ENCODE measurements around the gene TSC22D4. TPM values are rescaled to one million over a fixed set of nuclear protein-coding genes. Genes with fewer than 3 reads are reported as not detected.

Gene TSC22D4
- total and polyA plus RNA-seq, 9 of the 15 experiments (the other 6 are each of a cell fraction or from before 2014, with no cell fraction given) = 0.37 to 107 (median 28.7) TPM

DNA sequence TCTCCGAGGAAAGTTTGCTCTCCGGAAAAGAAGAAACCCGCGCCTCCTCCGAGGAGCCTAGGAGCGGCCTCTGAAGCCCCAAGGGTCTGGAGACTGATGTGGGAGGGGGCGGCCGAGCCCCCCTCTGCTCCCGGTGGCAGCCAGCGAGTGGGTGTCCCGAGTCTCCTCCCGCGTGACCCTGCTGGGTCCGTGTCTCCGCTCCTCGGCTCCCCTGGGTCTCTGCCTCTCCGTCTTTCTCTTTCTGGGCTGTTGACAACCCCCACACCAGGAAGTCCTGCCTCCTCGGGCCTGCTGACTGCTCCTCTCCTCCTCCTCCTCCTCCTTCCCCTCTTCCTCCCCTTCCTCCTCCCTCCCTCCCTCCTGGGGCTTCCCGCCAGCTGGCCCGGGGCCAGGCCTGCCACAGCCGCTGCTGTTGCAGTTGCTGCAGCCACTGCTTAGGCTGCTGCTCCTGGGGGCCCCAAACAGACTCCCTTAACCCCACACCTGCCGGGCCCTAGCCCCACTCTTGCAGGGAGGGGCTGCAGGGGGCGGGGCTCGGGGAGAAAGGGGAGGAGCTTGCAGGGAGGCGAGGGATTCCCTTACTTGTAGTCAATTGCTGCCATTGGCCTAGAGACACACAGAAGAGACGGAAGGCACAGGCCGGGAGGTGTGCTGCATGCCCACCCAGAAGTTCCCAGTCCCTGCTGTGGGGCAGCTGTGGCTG is at the start of gene TSC22D4 (continued):
- TF ChIP-seq, protein P1, sequence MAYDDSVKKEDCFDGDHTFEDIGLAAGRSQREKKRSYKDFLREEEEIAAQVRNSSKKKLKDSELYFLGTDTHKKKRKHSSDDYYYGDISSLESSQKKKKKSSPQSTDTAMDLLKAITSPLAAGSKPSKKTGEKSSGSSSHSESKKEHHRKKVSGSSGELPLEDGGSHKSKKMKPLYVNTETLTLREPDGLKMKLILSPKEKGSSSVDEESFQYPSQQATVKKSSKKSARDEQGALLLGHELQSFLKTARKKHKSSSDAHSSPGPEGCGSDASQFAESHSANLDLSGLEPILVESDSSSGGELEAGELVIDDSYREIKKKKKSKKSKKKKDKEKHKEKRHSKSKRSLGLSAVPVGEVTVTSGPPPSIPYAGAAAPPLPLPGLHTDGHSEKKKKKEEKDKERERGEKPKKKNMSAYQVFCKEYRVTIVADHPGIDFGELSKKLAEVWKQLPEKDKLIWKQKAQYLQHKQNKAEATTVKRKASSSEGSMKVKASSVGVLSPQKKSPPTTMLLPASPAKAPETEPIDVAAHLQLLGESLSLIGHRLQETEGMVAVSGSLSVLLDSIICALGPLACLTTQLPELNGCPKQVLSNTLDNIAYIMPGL (CRISPR knock-in tag; IDR thresholded peaks at IDR 0.05) = no peak
- TF ChIP-seq ZNF830 (CRISPR knock-in tag; IDR thresholded peaks at IDR 0.05) = no peak
- TF ChIP-seq, protein P2, sequence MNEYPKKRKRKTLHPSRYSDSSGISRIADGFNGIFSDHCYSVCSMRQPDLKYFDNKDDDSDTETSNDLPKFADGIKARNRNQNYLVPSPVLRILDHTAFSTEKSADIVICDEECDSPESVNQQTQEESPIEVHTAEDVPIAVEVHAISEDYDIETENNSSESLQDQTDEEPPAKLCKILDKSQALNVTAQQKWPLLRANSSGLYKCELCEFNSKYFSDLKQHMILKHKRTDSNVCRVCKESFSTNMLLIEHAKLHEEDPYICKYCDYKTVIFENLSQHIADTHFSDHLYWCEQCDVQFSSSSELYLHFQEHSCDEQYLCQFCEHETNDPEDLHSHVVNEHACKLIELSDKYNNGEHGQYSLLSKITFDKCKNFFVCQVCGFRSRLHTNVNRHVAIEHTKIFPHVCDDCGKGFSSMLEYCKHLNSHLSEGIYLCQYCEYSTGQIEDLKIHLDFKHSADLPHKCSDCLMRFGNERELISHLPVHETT (CRISPR knock-in tag; conservative IDR thresholded peaks at IDR 0.05 in 1 of 2, IDR thresholded peaks at IDR 0.05 in 1 of 2) = no peak; a peak in 1 of 4 replicates
- TF ChIP-seq TOE1 (IDR thresholded peaks at IDR 0.05; ENCODE audit: borderline replicate concordance) = peak; percentile 94
- TF ChIP-seq TOE1 (CRISPR knock-in tag; IDR thresholded peaks at IDR 0.05; ENCODE audit: borderline replicate concordance, low read depth) = 0 out of 2 replicates have a peak, but pooled peaks have one; percentile 38
- peak; percentile 83 for TF ChIP-seq NCOR1 (IDR thresholded peaks at IDR 0.05)
- no peak for TF ChIP-seq PCBP2 (IDR thresholded peaks at IDR 0.05; ENCODE audit: low read depth, low read length, poor library complexity, severe bottlenecking)
- TF ChIP-seq ZNF232 (CRISPR knock-in tag; IDR thresholded peaks at IDR 0.05) = no peak
- TF ChIP-seq PRPF4 (IDR thresholded peaks at IDR 0.05; ENCODE audit: insufficient read depth, low read depth, low read length, poor library complexity, severe bottlenecking) = no peak
- TF ChIP-seq ZNF316 (IDR thresholded peaks at IDR 0.05) = no peak
- peak in 1 of 2 experiments; percentile 79; a peak in 1 of 3 replicates for TF ChIP-seq CBX3 (IDR thresholded peaks at IDR 0.05; ENCODE audit: borderline replicate concordance in 1 of 2, low read length in 2 of 2)
- TF ChIP-seq NFXL1 (CRISPR knock-in tag; IDR thresholded peaks at IDR 0.05) = no peak
- no peak for TF ChIP-seq MCM5 (IDR thresholded peaks at IDR 0.05; ENCODE audit: low read depth)
- TF ChIP-seq, protein P3, sequence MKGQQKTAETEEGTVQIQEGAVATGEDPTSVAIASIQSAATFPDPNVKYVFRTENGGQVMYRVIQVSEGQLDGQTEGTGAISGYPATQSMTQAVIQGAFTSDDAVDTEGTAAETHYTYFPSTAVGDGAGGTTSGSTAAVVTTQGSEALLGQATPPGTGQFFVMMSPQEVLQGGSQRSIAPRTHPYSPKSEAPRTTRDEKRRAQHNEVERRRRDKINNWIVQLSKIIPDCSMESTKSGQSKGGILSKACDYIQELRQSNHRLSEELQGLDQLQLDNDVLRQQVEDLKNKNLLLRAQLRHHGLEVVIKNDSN (CRISPR knock-in tag; IDR thresholded peaks at IDR 0.05) = no peak
- TF ChIP-seq, protein P4, sequence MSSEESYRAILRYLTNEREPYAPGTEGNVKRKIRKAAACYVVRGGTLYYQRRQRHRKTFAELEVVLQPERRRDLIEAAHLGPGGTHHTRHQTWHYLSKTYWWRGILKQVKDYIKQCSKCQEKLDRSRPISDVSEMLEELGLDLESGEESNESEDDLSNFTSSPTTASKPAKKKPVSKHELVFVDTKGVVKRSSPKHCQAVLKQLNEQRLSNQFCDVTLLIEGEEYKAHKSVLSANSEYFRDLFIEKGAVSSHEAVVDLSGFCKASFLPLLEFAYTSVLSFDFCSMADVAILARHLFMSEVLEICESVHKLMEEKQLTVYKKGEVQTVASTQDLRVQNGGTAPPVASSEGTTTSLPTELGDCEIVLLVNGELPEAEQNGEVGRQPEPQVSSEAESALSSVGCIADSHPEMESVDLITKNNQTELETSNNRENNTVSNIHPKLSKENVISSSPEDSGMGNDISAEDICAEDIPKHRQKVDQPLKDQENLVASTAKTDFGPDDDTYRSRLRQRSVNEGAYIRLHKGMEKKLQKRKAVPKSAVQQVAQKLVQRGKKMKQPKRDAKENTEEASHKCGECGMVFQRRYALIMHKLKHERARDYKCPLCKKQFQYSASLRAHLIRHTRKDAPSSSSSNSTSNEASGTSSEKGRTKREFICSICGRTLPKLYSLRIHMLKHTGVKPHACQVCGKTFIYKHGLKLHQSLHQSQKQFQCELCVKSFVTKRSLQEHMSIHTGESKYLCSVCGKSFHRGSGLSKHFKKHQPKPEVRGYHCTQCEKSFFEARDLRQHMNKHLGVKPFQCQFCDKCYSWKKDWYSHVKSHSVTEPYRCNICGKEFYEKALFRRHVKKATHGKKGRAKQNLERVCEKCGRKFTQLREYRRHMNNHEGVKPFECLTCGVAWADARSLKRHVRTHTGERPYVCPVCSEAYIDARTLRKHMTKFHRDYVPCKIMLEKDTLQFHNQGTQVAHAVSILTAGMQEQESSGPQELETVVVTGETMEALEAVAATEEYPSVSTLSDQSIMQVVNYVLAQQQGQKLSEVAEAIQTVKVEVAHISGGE (CRISPR knock-in tag; IDR thresholded peaks at IDR 0.05) = peak in 1 of 3 experiments; percentile 45; a peak in 1 of 6 replicates
- no peak for TF ChIP-seq GTF2F1 (IDR thresholded peaks at IDR 0.05; ENCODE audit: low read depth, low read length)
- TF ChIP-seq SP2 (IDR thresholded peaks at IDR 0.05; ENCODE audit: extremely low read depth, low read depth, low read length, poor library complexity, severe bottlenecking) = peak; percentile 17
- TF ChIP-seq ZBED1 (IDR thresholded peaks at IDR 0.05) = peak; percentile 71
- TF ChIP-seq SMAD2 (IDR thresholded peaks at IDR 0.05; ENCODE audit: low read depth, low read length) = no peak

All from K562 (cell line).